HG02970 (cell line): ENCODE results near the gene TRABD2A.

ENCODE experiments used
- ATAC-seq: cut with Tn5 transposase; IDR thresholded peaks from one replicate; pipeline ENCODE4 v1.9.1; 2021; ENCODE audit warnings: mild to moderate bottlenecking, moderate library complexity, moderate number of reproducible peaks; ENCODE audit not compliant: unreplicated experiment, low FRiP score

The TRABD2A gene

DNA sequence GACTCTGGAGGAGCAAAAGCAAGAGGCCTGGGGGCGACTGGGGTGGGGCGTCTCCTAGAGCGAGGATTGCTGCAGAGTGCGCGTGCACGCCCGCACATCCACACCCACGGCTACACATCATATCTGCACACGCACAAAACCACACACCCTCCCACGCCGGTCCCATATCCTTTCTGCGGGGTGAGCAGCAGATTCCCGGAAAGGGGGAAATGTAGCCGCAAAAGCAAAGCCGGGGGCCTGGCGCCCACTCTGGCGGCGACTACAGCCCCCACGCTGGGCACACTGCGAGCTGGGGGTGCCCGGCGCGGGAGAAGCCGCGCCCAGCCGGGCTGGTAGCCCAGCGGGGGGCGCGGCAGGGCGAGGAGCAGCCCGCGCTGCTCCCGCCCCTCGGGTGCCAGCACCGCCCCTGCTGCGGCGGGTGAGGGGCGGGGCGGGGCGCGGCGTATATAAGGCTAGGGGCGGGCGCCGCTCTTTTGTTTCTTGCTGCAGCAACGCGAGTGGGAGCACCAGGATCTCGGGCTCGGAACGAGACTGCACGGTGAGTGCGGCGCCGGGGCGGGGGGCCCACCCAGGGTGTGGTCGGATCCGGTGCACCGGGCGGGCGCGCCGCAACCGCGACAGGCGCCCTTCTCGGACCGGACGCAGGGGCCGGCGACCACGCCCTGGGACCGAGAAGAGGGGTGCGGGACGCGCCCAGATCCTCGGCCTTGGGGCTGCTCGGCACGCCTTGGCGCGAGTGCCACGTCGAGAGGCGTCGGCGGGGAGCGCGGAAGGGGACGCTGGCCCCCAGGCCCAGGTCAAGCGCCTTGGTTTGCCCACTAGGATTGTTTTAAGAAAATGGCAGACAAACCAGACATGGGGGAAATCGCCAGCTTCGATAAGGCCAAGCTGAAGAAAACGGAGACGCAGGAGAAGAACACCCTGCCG lies 24.6 kb upstream of the TRABD2A start, which contains the start of gene TMSB10:
TMSB10 (plus strand) TSS at position 476 of the 927 bp plus-strand sequence.
- ATAC-seq = peak; percentile 72

DNA sequence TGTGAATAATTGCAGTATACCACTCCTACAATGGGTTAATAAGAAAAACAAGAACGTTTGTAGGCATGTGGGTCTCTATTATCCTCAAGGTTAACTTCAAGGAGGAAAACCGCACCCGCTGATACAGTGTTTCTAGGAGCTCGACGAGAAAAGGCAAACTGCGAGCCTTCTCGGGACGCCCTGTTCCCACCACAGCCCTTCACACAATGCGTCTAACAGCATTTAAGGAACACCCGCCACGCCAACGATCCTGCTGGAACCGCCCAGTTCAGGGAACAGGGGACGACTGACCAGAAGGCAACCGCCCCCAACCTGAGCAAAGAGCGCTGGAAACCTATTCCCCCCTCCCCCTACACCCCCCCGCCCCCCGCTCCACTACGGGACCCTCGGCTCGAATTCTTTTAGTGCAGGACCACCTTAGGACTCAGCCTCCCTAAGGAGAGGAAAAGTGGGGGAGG lies 23.9 kb upstream of the TRABD2A start:
- no peak for ATAC-seq

DNA sequence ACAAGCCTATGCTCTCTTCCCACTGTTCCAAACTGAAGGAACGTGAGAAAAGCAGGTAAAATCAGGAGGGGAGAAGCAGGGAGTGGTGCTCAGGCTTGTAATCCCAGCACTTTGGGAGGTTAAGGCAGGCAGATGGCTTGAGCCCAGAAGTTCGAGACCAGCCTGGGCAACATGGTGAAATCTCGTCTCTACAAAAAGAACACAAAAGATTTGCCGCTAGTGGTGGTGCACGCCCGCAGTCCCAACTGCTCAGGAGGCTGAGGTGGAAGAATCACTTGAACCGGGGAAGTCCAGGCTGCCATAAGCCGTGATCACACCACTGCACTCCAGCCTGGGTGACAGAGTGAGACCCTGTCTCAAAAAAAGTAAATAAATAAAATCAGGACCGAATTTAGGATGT lies 23.3 kb upstream of the TRABD2A start:
- no peak for ATAC-seq

DNA sequence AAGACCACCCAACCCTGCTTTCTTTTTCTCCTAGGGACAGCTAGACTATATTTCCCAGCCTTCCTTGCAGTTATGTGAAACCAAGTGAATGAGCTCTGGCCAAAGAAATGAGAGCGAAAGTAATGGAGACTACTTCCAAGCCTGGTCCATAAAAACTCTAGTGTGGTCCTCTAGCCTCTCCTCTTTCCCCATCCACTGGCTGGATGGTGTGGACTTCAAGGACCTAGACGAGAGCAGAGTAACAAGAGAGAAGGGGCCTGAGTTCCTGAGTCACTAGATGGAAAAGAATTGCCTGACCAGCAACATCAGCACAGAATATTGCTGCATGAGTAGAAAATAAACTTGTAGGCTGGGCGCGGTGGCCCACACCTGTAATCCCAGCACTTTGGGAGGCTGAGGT lies 21.6 kb upstream of the TRABD2A start:
- no peak for ATAC-seq

DNA sequence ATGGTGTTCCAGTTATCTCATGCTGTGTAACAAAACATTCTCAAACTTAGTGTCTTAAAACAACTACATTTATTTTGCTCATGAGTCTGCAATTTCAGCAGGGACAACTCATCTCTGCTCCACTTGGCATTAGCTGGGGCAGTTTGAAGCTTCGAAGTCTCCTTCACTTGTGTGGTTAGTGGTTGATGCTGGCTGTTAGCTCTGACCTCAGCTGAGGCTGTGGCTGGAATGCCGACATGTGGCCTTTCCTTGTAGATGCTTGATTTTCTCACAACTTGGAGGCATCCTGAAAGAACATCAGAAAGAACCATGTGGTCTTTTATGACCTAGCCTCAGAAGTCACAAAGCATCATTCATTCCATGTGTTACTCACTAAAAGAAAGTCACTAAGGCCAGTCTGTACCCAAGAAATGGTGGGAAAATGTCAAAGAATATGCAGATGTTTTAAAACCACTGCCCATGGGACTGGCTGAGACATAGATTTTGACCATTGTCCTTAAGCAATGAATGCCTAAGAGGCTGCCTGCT lies 20.8 kb upstream of the TRABD2A start:
- no peak for ATAC-seq

DNA sequence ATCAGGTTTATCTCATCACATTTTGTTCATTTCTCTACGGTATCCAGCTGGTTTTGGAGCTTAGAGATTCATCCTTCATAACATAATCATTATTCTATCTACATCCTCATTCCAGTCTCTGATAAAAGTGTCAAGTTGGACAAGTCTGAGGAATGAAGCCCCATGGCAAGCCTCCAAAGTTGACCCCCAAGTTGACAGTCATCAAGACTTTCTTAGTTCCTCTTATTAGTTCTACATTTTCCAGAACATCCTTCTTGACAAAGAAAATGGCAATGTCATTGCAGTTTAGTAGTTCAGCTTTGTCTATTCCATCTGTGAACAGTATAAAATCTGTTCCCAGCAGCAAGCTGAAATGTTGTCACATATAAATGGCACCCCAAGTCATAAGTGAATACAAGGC lies 20.1 kb upstream of the TRABD2A start:
- ATAC-seq = no peak

DNA sequence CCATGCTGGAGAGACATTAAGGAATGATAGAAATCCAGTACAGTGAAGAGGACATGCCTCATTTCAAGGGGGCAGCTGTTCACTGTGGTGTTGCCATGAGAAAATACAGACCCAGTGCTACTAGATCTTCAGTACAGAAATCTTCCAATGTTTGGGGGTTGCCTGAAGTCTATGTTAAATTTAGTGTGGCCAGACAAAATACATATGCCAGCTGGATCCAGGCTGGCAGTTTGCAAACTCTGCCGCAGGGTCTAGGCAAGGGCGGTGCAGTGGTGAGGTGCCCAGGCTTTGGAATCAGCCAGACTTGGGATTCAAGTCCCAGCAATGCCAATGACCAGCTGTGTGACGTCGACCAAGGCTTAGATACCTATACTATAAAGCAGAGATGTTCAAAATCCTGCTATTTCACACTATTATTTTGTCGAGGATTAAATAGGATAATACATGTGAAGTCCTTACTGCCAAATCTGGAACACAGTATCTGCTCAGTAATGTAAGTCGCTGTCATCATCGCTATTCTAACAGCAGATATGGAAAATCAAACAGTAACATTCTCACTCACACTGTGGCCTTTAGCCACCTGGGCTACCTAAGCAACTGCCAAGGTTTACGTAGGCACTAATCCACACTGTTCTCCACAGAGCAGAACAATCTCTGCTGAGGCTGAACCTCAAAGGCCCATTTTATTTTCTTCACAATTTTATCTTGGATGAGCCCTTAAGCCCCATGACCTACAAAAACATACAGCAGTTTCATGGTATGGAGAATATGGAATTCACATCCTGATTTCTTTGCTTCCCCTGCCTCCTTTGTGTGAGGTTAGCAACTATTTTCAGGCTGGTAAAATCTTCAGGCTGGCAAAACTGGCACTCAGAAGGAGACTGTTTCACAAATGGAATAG lies 18.7 kb upstream of the TRABD2A start:
- no peak for ATAC-seq

DNA sequence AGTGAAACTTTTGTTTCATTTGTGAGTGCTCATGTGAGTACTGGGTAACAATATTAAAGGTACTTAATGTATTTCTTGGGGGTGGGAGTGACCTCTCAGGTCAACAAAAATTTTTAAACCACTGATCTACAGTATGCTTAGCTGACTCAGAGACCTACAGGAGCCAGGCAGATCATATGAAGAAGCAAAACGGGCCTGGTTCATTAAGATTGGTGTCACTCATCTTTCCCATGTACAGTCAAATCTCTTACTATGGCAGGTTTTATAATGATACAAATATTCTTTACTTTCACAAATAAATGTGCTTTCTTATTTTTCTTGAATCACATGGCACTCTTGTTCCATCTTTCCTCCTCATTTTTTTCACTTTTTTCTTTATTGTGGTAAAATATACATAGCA lies 16.9 kb upstream of the TRABD2A start:
- ATAC-seq = no peak

DNA sequence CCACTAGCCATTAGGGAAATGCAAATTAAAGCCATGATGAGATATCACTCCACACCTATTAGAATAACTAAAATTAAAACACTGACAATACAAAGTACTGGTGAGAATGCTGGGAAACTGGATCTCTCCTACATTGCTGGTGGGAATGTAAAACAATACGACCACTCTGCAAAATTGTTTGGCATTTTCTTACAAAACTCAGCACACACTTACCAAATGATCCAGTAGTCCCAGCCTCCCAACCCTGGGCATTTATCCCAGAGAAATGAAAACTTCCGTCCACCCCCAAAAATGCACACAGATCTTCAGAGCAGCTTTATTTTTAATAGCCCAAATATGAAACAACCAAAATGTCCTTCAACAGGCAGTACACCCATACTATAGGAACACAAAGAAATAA lies 15.7 kb upstream of the TRABD2A start:
- no peak for ATAC-seq

DNA sequence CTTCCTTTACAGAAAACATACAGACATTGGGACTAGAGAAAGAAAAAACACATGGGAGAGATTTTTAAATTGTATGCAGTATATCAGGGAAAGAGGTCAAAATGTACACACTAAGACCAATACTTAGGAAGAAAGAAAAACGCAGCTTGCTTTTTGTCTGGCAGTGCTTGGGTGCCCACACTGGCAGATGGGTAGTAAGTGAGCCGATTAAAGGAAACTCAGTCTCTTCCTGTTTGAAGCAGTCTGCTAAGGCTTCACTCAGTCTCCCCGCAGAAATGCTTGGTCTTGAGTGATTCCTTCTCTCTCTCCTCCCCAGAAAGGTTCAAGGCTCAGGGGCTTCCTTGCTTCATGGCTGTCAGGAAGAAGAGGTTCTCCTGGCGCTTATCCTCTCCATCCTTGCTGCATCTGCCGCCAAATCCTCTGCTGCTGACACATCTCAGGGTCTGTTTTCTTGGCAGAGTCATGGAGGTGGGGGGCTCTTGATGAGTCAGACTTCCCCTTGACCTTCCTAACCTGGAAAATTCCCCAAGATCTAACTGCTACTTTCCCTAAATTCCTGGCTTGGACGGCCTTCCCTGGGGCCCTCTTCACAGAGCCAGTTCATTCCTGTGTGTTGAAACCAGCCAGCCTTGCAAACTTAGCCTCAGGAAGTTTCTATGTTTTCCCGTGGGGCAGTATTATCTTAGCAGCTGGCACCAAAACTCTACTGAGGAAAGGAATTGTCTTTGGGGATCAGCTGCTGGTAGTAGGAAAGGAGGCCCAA lies 14.1 kb upstream of the TRABD2A start:
- ATAC-seq = no peak

DNA sequence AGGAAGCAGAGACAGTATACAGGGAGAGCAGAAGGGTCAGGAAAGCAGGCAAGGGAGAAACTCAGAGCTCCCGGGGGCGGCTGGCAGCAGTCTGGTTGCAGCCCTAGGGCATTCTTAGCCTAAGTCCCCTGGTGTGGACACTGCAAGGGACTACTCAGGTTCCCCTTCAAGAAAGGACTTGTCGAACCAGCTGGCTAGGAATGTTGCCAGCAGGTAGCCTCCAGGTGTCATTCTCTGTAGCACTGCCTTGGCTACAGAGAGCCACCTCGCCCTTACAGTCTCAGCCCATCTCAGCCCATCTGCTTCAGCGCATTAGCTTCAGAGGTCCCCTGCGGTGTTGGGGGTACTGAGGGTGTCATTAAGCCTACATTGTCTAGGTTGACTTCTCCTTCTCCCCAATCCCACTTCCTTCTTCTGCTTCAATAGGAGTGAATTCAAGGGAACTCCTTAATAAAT lies 13.3 kb upstream of the TRABD2A start:
- ATAC-seq = no peak

DNA sequence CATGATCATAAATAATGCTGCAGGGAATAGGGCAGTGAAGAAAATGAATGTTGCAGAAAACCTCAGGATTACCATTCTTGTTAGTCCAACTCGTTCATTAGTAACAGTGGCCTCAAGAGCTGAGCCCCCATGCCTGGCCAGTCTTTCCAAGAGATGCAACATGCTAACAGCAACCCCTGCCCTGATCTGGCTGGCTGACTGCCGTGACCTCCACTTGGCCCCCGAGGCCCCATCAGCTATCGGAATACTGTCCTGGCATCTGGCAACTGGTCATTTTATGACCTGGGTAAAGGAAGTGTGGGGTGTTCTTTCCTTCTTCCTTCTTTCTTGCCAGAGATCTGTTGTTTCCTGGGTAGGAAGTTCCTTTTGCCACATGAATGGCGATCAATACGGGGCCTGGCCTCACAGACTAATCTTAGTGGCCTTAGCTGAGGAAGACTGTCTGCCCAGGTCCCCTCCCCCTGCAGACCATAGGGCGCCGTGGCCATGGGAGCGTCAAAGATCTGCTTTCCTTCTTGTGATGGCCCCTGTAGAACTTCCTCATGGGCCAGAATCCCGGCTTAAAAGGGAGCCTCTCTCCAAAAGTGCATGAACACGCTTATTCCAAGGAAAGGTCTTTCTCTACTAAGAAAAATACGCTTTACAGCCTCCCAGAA lies 10.6 kb upstream of the TRABD2A start:
- ATAC-seq = no peak

DNA sequence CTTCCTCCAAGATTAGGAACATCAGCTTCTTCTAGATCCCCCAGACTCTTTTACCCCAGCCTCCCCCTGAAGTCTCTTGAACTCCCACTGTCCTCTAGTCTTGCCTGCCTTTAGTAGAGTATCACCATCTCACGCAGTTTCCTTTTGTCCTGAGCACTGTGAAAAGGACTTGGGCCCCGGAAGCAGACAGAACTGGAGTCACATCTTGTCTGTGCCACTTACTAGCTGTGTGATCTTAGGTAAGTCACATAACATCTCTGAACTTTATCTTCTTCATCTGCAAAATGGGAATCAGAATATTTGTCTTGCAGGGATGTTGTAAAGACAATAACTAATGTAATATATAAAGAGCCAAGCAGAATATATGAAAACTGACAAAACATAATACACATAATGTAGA lies 8.4 kb upstream of the TRABD2A start:
- peak; percentile 4 for ATAC-seq

DNA sequence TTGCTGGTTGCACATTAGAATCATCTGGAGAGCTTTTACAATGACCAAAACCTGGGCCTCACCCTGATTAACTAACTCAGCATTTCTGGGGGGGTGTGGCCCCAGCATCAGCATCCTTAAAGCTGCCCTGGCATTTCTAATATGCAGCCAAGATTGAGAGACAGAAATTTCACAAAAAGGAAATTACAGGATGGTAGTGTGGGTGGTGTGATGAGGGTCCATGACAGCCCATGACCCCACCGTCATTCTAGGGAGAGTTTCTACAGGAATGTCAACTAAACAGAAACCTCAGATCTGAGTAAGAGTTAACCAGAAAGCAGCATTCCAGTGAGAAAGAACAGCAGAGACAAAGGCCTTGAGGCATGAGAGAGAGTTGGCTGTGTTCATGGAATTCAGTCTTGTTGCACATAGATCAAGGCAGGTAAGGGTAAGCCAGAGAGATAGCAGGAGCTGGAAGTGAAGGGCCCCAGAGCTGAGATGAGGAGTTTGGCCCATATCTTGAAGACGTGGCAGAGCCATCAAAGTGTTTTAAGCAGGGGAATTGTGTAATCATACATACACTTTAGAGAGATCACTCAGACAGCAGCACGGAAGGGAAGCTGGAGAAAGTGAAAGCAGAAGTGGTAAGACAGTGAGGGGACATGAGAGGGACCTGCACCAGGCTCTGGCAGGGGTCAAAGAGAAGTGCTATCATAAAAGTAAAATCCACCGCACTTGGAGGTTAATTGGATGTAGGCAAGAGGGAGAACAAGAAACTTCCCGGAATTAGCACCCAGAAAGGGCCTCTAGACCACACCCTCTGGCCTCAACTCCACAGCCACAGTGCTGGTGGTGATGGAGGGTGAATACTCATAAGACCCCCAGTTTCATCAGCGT lies 7.8 kb upstream of the TRABD2A start:
- ATAC-seq = peak; percentile 86

DNA sequence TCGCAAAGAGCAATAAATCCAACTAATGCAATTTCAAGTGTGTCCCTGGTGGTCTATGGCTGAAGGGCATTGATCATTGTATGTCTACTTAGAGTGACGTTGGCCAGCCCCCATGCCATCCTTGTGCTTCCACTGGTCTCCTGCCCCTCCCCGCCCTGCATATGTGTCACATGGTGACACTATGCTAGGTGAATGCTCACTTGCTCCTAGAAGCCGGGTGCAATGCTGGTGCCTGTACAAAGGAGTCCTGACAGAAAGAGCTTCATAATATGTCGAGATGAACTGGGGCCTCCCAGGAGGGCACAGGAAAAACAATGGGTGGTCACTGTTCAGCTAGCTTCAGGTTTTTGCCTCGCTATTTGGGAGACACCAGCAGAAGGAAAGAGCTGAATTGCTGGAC lies 5.9 kb upstream of the TRABD2A start:
- ATAC-seq = no peak

DNA sequence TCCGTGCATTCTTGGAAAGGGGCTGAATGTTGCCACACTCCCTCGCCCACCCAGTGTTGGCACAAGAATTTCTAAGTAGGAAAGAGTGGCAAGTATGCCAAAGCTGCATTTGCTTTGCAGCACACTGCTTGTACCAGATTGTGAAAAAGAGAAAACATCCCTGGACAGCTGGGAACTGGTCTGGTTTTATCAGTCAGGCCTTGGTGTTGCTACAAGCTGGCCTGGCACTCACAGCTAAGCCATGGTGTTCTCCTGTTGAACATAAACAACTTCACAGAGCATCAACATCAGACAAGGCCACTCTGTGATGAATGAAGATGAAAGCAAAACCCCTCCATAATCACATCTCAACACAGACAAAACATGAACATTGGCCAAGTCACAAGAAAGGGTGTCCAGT lies 4.2 kb upstream of the TRABD2A start:
- no peak for ATAC-seq

DNA sequence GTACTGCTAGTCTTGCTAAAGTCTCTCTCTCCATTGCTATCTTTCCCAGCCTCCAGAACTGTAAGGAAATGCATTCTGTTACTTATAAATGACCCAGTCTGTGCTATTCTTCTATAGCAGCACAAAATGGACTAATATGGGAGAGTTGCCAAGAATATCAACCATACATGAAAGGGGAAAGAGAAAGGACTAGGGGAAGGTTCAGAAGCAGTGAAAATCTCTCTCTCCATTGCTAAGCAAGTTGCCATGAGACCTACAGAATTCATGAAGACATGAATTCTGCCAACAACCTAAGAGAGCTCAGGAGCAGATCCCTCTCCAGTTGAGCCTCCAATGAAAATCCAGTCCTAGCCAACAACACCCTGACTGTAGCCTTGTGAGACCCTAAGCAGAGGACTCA lies 3.6 kb upstream of the TRABD2A start:
- ATAC-seq = no peak

DNA sequence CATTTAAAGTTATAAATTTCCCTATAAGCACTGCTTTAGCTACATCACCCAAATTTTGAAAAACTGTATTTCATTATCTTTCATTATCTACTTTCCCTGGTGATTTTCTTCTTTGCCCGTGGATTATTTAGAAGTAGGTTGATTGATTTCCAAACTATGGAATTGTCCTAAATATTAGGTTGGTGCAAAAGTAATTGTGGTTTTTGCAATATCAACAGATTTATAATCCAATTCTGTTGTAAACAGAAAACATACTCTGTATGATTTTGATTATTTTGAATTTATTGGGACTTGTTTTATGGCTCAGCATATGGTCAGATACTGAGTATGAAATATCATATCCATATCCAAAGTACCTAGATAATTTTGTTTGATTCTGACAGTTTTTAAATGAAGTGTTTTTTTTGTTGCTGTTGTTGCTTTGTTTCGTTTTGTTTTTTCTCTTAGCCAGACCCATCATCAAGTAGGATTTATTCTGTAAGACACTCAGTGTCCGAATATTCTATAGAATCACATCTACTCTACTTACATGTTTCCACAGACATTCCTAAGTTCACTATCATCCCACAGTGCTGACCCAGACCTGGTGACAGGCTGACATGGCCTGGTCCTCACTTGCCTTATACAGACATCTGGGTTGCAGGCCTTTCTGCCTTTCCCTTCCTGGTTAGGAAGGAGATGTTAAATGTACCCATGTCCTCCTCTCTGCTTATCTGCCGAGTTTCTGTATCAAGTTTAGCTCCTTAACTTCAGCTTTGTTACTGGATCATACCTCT lies 2.1 kb upstream of the TRABD2A start:
- ATAC-seq = no peak
